Measurements from ENCODE around the gene PLXNA4.

DNA sequence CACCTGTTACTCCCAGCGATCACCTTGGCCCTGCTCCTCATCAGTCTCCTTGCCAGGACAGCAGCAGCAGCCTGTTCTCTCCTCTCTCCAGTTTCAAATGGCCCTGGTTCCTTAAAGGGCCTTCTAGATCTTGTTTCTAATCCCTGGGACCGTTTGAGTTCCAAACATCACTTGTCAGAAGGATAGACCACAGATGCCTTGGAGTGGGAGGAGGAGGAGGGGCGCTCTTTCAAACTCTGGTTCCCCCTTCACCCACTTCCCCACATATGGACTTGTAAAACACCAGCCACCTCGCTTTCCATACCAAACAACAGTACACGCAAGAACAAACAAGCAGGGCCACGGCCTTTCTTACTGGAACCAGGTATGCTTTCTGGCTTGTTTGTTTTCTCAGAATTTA, 104.8 kb downstream of the PLXNA4 start:
- TF ChIP-seq, protein P1, sequence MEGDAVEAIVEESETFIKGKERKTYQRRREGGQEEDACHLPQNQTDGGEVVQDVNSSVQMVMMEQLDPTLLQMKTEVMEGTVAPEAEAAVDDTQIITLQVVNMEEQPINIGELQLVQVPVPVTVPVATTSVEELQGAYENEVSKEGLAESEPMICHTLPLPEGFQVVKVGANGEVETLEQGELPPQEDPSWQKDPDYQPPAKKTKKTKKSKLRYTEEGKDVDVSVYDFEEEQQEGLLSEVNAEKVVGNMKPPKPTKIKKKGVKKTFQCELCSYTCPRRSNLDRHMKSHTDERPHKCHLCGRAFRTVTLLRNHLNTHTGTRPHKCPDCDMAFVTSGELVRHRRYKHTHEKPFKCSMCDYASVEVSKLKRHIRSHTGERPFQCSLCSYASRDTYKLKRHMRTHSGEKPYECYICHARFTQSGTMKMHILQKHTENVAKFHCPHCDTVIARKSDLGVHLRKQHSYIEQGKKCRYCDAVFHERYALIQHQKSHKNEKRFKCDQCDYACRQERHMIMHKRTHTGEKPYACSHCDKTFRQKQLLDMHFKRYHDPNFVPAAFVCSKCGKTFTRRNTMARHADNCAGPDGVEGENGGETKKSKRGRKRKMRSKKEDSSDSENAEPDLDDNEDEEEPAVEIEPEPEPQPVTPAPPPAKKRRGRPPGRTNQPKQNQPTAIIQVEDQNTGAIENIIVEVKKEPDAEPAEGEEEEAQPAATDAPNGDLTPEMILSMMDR (IDR thresholded peaks at IDR 0.05) = no peak
- TF ChIP-seq POLR2A (IDR thresholded peaks at IDR 0.05) = no peak
